HG03025 (cell line): ENCODE results near the gene TAF10.

Experiments used
- ATAC-seq: cut with Tn5 transposase; IDR thresholded peaks from one replicate; pipeline ENCODE4 v1.9.1; 2021; ENCODE audit warnings: mild to moderate bottlenecking, moderate library complexity; ENCODE audit not compliant: unreplicated experiment, low FRiP score

Gene TAF10

DNA sequence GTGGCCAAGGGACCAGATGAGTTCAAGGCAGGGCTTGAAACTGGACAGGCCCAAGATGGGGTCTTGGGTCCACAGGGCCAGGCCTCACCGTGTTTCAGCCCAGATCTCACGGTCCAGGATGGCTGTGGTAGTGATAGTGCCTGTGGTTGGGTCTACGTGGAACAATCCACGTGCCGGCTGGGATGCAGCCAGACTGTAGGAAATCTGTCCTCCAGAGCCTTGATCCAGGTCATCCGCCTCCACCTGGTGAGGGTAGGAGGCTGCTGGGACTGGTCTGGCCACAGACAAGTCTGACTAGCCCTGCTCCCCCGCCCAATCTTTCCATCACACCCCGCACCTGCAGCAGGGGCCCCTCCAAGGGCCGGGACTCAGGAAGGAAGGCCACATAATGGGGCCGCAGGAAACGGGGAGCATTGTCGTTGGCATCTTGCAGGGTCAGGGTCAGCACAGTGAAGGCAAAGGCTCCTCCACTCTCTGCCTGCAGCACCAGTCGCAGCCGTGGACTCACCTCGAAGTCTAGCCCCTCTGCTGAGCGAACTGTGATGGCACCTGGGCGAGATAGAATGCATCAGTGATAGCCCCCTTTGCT, 13.9 kb upstream of the TAF10 start:
- ATAC-seq: no peak

DNA sequence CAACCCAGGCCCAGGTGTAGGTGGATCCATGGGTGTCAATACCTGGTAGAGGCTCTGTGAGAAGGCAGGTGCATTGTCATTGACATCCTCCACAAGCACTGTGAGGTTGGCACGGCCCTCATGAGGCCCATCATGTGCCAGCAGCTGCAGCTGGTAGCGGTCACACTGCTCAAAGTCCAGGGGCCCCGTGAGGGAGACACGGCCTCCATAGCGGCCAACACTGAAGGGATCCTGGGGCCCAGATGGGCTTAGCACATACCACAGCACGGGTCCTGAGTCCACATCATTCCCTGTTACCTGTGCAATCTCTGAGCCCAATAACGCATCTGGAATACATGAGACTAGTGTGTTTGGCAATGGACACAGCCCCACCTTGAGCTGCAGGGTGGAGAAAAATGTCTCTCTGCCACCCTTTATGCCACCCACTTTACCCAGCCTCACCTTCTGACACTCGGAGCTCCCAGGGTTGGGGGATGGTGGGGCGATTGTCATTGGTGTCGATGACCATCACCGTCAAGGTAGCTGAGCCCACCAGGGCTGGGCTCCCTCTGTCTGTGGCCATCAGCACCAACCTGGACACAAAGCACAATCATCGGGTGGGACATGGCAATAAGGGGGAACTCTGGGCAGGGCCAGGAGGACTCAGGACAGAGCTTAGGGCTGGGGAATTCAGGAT, 13.3 kb upstream of the TAF10 start:
- no peak for ATAC-seq

GRCh38 chr11:6623391-6624363, 11.7 kb upstream of the TAF10 start:
- no peak for ATAC-seq

GRCh38 chr11:6622261-6623171, 10.5 kb upstream of the TAF10 start:
- ATAC-seq: no peak

GRCh38 chr11:6621711-6622211, 9.7 kb upstream of the TAF10 start:
- ATAC-seq: no peak

DNA sequence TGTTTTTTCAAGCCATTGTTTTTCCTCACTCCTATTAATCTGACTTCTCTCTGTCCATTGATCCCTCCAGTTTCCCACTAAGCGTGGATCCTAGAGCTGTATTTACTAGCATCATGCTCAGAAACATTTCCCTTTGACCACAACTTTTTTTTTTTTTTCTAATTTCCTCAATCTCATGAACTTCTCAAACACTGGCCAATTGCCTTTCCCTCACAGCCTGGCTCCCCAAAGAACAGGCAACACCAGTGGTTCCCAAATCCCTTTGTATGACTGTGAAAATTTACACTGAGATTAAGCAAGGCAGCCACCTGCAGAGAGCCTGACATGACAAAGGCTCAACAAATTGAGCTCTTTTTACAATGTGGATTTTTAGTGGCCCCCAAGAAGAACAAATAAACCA, 8.6 kb upstream of the TAF10 start:
- ATAC-seq: no peak

DNA sequence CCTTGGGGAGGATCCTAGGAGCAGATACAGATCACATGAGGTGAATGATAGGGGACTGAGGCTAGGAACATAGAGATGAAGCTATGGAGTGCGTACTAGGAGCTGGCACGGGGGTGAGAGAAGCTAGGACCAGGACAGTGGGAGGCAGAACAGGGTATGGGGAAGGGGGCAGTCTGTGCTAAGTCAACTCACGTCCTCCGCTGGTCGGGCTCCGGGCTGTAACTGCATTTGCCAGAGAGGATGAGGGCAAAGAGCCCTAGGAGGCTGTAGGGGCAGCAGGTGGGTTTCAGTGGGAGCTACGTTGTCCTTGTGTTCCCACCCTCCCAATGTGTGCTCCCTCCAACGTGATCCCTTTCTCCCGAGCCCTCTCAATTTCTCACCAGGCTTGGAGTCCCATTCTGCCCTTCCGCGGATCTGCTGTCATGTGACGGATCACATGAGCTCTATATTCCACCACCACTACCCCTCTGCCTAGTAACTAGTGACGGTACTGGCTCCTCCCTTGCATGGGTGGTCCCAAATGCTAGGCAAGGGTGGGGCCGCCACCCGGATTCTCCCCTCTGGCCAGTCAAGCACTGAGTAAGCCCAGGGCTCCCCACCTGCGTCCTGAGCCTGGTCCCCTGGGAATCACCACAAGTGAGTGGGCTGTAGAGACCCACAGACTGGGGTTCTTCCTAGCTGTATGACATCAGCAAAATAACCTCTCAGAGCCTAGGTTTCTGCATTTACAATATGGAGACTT, 7.2 kb upstream of the TAF10 start, which contains the start of gene TPP1:
TPP1 (minus strand) TSS at position 419 of the 742 bp plus-strand sequence; CDS start at position 397, 22 bp downstream.
- peak; percentile 97 for ATAC-seq

- ATAC-seq: no peak
These were observed 6.3 kb upstream of the TAF10 start for GRCh38 chr11:6618117-6619003.

DNA sequence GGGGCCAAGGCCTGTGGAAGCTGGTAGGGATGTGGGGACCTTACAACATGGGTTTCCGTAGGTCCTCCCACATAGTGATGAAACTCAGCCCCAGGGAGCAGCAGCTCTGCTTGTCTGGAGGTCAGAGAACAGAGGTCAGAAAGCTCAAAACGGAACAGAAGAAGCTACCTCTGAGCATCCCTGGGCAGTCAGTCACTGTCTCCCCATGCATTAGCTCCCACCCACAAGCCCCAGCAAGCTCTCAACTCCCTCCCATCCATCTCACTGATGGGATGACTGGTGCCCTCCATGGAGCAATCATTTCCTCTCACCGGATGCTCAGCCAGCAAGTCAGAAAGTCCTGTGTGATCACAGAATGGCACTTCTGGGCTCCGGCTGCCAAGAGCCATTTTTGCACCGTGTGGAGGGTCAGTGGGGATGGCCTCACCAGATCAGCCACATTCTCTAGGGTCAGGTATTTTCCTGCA, 5.3 kb upstream of the TAF10 start:
- no peak for ATAC-seq

- no peak for ATAC-seq
These were observed 4.7 kb upstream of the TAF10 start for GRCh38 chr11:6616596-6617250.

DNA sequence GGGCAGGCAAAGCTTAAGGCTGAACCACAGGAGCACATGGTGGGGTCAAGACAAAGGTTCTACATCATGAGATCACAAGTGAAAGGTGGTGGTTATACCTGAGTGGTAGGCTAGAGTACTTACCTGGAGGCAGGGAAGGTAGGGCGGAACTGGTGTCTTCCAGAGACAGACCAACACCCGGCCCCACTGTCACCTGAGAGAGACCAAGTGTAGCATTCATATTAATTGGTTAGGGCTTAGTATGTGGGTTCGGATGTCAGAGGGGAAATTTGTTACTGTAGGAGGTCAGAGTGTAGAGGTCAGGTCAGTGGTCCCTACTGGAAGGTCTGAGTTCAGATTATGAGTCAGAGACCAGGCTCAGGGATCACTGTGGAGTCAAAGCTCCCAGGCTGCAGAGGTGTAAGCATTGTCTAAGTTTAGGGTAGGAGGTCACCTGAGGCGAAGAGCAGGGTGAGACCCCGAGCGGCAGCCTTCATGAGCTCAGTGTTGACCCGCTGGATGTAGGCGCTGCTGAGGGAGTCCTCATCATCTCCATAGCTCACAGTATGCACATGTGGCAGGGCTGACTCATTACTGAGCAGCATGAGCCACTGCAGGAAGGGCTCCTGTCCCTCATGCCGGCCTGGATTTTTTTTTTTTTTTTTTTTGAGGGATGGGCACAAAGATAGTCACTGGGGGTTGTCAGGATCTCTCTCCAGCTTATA, 4.0 kb upstream of the TAF10 start:
- ATAC-seq: no peak

DNA sequence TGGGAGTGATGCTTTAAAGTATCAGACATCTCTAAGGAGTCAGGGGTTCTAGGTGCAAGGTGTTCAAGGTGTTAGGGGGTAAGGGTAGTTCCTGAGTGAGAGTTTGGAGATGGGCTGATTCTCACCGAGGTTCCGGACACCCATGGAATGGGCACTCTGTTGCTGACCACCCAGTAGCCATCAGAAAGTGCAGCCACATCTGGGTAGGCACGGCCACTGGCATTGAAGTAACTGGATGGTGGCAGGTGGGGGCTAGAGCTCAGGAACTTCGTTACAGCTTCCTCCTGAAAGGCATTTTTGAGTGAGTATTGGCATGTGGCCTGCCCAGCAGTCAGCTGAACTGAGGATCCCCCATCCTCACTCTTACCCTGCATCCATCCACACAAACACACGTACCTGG, 3.0 kb upstream of the TAF10 start:
- ATAC-seq: no peak

DNA sequence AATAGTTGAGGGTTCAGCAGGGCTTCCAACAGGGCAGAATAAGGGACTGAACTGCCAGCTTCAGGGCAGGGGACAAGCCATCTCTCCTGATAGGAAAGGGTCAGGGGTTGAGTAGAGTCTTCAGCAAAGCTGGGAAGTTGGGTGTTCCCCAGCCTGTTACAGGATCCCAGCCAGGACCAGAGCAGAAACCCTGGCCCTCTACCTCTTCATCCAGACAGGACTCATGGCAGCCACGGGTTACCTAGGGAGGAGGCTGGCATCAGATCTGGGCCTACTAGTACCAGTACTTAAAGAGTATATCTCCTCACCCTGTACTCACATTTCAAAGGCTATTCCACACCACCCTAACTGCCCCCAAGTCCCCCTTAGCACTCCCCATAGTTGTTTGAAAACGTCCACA, 2.4 kb upstream of the TAF10 start:
- no peak for ATAC-seq

DNA sequence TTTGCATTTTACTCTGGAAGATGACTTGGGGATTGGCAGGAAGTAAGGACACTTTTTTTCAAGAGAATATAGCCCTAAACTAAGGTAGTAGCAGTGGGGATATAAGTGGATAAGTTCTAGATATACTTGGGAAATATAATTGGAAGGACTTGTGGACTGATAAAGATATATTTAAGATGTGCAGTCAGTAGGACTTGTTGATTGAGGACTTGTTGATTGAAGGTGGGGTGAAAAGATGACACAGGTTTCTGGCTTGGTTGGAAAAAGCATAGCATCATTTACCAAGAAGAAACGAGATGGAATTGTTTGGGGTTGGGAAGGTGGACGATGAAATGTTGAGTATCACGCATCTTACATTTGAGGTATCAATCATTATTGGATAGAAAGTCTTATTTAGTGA, 1.5 kb upstream of the TAF10 start:
- ATAC-seq: no peak

- peak; percentile 12 for ATAC-seq
These were observed 128 bp downstream of the TAF10 start for GRCh38 chr11:6611963-6612212.

GRCh38 chr11:6611092-6611962, 689 bp downstream of the TAF10 start:
- no peak for ATAC-seq

GRCh38 chr11:6610591-6610990, 1.4 kb downstream of the TAF10 start:
- no peak for ATAC-seq
